Trophoblast cell (in vitro differentiated cells and primary cell): ENCODE data around the gene AEBP1.

Experiments used
- DNase-seq, 2 donors: peaks; one replicate each; pipeline ENCODE4 v3.0.0-alpha.2; 2016
- H2AFZ ChIP-seq: 2 replicates; pipeline ENCODE4 v1.6.1; 2013; ENCODE audit warnings: low read length, moderate library complexity, mild to moderate bottlenecking; ENCODE audit not compliant: insufficient read depth, poor library complexity
- H2AK5ac ChIP-seq: 2 replicates; pipeline ENCODE4 v1.6.1; 2013; ENCODE audit warnings: mild to moderate bottlenecking, low read length
- H2BK120ac ChIP-seq: 2 replicates; pipeline ENCODE4 v1.6.1; 2013; ENCODE audit warnings: low read length, mild to moderate bottlenecking, moderate library complexity; ENCODE audit not compliant: insufficient read depth, poor library complexity
- H2BK12ac ChIP-seq: 2 replicates; pipeline ENCODE4 v1.6.1; 2013; ENCODE audit warnings: mild to moderate bottlenecking, low read length, moderate library complexity
- H2BK5ac ChIP-seq: 2 replicates; pipeline ENCODE4 v1.6.1; 2013; ENCODE audit warnings: low read length, low read depth, moderate library complexity, mild to moderate bottlenecking; ENCODE audit not compliant: poor library complexity
- H3K14ac ChIP-seq: 2 replicates; pipeline ENCODE4 v1.6.1; 2013; ENCODE audit warnings: mild to moderate bottlenecking, low read length
- H3K18ac ChIP-seq: 2 replicates; pipeline ENCODE4 v1.6.1; 2013; ENCODE audit warnings: mild to moderate bottlenecking, low read length
- H3K23ac ChIP-seq: 2 replicates; pipeline ENCODE4 v1.6.1; 2013; ENCODE audit warnings: low read length
- H3K27ac ChIP-seq: 2 replicates; pipeline ENCODE4 v1.5.1; 2013; ENCODE audit warnings: low read depth, mild to moderate bottlenecking, inconsistent platforms, low read length, moderate library complexity
- H3K27me3 ChIP-seq: 2 replicates; pipeline ENCODE4 v1.6.1; 2013; ENCODE audit warnings: inconsistent platforms, mild to moderate bottlenecking, low read length, moderate library complexity; ENCODE audit not compliant: insufficient read depth
- H3K36me3 ChIP-seq, 2 experiments: 1 replicate in 1 of 2; 2 replicates in 1 of 2; pipeline ENCODE4 v1.6.1; 2013; ENCODE audit warnings: low read length in 2 of 2, mild to moderate bottlenecking in 2 of 2, moderate library complexity in 1 of 2; ENCODE audit not compliant: insufficient read depth in 2 of 2, control insufficient read depth in 1 of 2
- H3K4ac ChIP-seq: 2 replicates; pipeline ENCODE4 v1.6.1; 2013; ENCODE audit warnings: low read depth, mild to moderate bottlenecking, low read length, moderate library complexity
- H3K4me1 ChIP-seq, 2 experiments: 1 replicate in 1 of 2; 2 replicates in 1 of 2; pipeline ENCODE4 v1.6.1; 2013; ENCODE audit warnings: low read length in 2 of 2, mild to moderate bottlenecking in 2 of 2, moderate library complexity in 1 of 2; ENCODE audit not compliant: insufficient read depth in 2 of 2, control insufficient read depth in 1 of 2
- H3K4me2 ChIP-seq: 2 replicates; pipeline ENCODE4 v1.6.1; 2013; ENCODE audit warnings: inconsistent platforms, mild to moderate bottlenecking, low read length, moderate library complexity
- H3K4me3 ChIP-seq: 2 replicates; pipeline ENCODE4 v1.5.1; 2013; ENCODE audit warnings: mild to moderate bottlenecking, low read depth, low read length, inconsistent platforms
- H3K79me1 ChIP-seq: one replicate; pipeline ENCODE4 v1.6.1; 2013; ENCODE audit warnings: low read length
- H3K79me2 ChIP-seq: 2 replicates; pipeline ENCODE4 v1.6.1; 2013; ENCODE audit warnings: low read length, mild to moderate bottlenecking; ENCODE audit not compliant: control insufficient read depth, insufficient read depth, poor library complexity
- H3K9ac ChIP-seq: 2 replicates; pipeline ENCODE4 v1.6.1; 2013; ENCODE audit warnings: mild to moderate bottlenecking, low read length
- H3K9me3 ChIP-seq: 2 replicates; pipeline ENCODE4 v1.6.1; 2013; ENCODE audit warnings: low read depth, mild to moderate bottlenecking, control low read depth, inconsistent platforms, low read length; ENCODE audit not compliant: insufficient read depth
- H4K12ac ChIP-seq: 2 replicates; pipeline ENCODE4 v1.6.1; 2013; ENCODE audit warnings: low read depth, mild to moderate bottlenecking, low read length, moderate library complexity
- H4K8ac ChIP-seq: 2 replicates; pipeline ENCODE4 v1.6.1; 2013; ENCODE audit warnings: low read depth, mild to moderate bottlenecking, low read length, moderate library complexity
- H4K91ac ChIP-seq: one replicate; pipeline ENCODE4 v1.6.1; 2013; ENCODE audit warnings: low read depth, mild to moderate bottlenecking, low read length, moderate library complexity
- WGBS: extraction: QIAGEN DNeasy Blood & Tissue Kit; methylation state at CpG from one replicate; pipeline ENCODE4 v1.1.7; 2013; ENCODE audit warnings: missing lambda C conversion rate; ENCODE audit not compliant: insufficient read length, insufficient coverage; ENCODE audit errors: extremely low coverage; 5-methylcytosine and 5-hydroxymethylcytosine counted together

AEBP1 gene

DNA sequence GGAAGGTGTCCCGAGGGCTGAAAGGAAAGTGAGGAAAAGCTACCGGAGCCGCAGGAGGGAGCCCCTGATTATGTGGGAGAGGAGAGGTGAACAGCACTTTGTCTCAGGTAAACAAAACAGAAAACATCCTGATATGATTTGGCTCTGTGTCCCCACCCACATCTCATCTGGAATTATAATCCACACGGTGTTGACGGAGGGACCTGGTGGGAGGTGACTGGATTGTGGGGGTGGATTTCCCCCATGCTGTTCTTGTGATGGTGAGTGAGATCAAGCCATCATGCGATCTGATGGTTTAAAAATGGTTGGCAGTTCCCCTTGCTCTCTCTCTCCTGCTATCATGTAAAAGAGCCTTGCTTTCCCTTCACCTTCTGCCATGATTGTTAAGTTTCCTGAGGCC lies 16.2 kb downstream of the AEBP1 start:
- no CpG with 5 or more reads among the region's 6 CpGs for WGBS
- no peak overlapping the region for H2BK120ac ChIP-seq
- no peaks in the 10 kb centered on the region for H3K9me3 ChIP-seq

DNA sequence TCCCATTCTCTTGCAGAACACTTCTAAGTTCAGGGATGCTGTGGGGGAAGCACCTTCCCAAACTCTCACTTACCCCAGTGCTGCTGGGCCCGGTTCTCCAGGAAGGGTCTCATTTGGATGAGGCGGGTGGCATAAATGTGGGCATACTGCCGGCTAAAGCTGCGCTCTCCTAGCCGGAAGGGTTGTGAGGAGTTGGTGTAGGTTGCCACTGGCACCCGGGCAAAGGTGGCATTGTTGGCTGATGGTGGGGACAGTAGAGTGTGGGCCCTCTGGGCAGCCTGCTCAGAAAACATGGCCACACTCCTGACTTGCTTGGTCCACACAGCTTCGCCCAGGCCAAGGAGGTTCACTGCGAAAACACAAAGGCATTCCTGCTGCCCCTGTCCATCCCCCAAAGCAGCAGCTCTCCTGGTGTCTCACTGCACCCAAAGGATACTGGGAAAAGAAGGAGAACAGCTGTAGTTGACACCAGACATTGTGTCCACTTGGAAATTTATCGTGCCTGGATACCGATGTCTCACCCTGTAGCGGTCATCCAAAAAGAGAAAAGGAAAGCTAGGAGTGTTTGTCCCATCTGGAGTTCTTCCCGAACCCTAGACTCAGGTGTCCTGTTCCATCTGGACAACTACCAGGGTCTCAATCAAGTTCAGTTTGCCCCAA lies 17.7 kb downstream of the AEBP1 start:
- WGBS = no CpG with 5 or more reads among the region's 12 CpGs
- Histone ChIP-seq H3K9me3 (no peaks in the 10 kb centered on the region), H3K79me1 (peaks cover 6% of the 10 kb centered on the region), H3K4ac (no peak overlapping the region), H3K18ac (no peak overlapping the region), H3K14ac (no peak overlapping the region), H3K27me3 (no peaks in the 10 kb centered on the region), H2BK120ac (no peak overlapping the region), H3K27ac (no peak overlapping the region), H2AK5ac (no peak overlapping the region), H2AFZ (no peak overlapping the region), H3K36me3 (peaks cover 31 to 36% of the 10 kb centered on the region in 2 experiments), H3K79me2 (no peaks in the 10 kb centered on the region), H3K9ac (no peak overlapping the region), H2BK12ac (no peak overlapping the region), H3K4me1 (peaks cover 0 to 2% of the 10 kb centered on the region in 2 experiments), H2BK5ac (no peak overlapping the region), H4K12ac (no peak overlapping the region), H3K4me2 (no peak overlapping the region), H3K4me3 (no peak overlapping the region), H4K8ac (no peak overlapping the region), H4K91ac (no peak overlapping the region), H3K23ac (no peak overlapping the region)
- no peak for DNase-seq

More for the DNA sequence above, 16.2 kb downstream of the AEBP1 start:
- H2BK12ac ChIP-seq = no peak overlapping the region
- no peak overlapping the region for H3K18ac ChIP-seq
- H4K8ac ChIP-seq = no peak overlapping the region
- H2AK5ac ChIP-seq = no peak overlapping the region
- H4K91ac ChIP-seq = no peak overlapping the region
- no peak overlapping the region for H4K12ac ChIP-seq
- no peak overlapping the region for H3K9ac ChIP-seq
- no peak overlapping the region for H2BK5ac ChIP-seq
- no peak overlapping the region for H3K27ac ChIP-seq
- H3K79me1 ChIP-seq = peaks cover 6% of the 10 kb centered on the region
- no peak overlapping the region for H3K14ac ChIP-seq
- H3K4me1 ChIP-seq = peaks cover 0 to 2% of the 10 kb centered on the region in 2 experiments
- H3K36me3 ChIP-seq = peaks cover 45 to 48% of the 10 kb centered on the region in 2 experiments
- H2AFZ ChIP-seq = no peak overlapping the region
- no peak overlapping the region for H3K4me3 ChIP-seq
- no peak for DNase-seq
- no peak overlapping the region for H3K4ac ChIP-seq
- no peaks in the 10 kb centered on the region for H3K79me2 ChIP-seq
- no peaks in the 10 kb centered on the region for H3K27me3 ChIP-seq
- no peak overlapping the region for H3K23ac ChIP-seq
- no peak overlapping the region for H3K4me2 ChIP-seq

DNA sequence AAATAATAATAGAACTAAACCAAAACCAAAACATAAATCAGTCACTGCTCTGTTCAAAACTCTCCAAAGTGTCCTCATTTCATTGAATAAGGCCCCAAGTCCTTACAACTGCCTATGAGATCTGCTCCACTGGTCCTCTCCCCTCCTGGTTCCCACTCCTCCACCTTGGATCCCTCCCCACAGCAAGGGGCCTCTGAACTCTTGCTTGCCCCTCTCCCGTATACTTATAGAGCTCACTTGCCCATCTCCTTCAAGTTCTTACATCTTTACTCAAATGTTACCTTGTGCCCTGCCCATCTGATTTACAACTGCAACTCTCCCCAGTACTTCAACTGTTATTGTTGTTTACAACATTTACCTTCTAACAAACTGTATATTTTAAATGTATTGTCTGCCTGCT lies 18.4 kb downstream of the AEBP1 start:
- Histone ChIP-seq H4K91ac (no peak overlapping the region), H3K4ac (peak overlapping the region; percentile 17), H3K79me2 (no peaks in the 10 kb centered on the region), H3K18ac (no peak overlapping the region), H2AFZ (no peak overlapping the region), H3K4me2 (peak overlapping the region; percentile 83), H3K14ac (no peak overlapping the region), H2AK5ac (no peak overlapping the region), H3K79me1 (peaks cover 6% of the 10 kb centered on the region), H3K9me3 (no peaks in the 10 kb centered on the region), H3K9ac (no peak overlapping the region), H3K36me3 (peaks cover 24 to 29% of the 10 kb centered on the region in 2 experiments), H3K27me3 (no peaks in the 10 kb centered on the region), H2BK120ac (no peak overlapping the region), H3K23ac (no peak overlapping the region), H3K4me3 (no peak overlapping the region), H4K8ac (no peak overlapping the region), H2BK5ac (no peak overlapping the region), H2BK12ac (no peak overlapping the region), H4K12ac (no peak overlapping the region), H3K4me1 (peaks cover 0 to 2% of the 10 kb centered on the region in 2 experiments), H3K27ac (no peak overlapping the region)
- DNase-seq = no peak
- WGBS = no CpG with 5 or more reads among the region's 1 CpG

DNA sequence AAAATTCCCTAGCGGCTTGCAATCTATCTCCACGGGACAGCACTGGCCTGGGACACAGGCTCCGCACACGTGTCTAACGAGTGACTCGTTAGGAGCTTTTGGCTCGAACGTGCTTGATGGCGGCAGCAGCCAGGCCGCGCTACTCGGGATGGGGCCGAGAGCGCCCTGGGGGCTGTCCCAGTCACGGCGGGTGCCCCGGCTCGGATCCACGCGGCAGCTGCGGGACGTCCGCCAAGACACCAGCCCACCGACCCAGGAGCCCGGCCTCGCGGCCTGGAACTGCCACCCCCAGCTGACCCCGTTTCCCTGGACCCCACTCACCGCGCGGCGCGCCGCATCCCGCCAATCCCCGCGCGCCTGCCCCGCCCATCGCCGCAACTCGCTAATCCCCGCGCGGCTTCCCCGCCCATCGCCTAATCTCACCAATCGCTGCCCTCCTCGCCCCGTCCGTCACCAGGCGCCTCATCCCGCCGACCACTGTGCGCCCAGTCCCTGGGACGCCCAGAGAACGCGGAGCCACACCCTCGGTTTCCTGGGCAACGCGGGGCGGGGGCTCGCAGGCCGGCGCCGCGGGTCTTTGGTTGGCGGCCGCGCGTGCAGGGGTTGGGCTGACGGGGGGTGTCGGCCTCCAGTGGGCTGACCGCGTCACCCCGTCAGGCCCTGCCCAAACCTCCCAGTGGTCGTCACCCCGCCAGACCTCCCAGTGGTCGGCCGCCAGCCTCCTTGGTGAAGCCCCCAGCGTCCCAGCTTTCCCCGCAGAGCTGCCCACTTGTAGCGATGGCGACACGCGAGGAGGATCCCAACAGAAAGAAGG lies 19.3 kb downstream of the AEBP1 start, which contains the start of gene POLD2:
POLD2 (minus strand) TSS at position 359 of the 814 bp plus-strand sequence. CDS start 1,495 bp downstream, outside the sequence.
- peaks cover 4% of the 10 kb centered on the region for H3K9me3 ChIP-seq
- H3K4me3 ChIP-seq = peak within 1 kb of the TSS; percentile 98
- no CpG with 5 or more reads among the region's 86 CpGs for WGBS
- peaks cover 17 to 23% of the 10 kb centered on the region in 2 experiments for H3K36me3 ChIP-seq
- peak within 1 kb of the TSS; percentile 84 for H3K14ac ChIP-seq
- DNase-seq = peak; percentile 94 to 97
- H3K79me2 ChIP-seq = no peaks in the 10 kb centered on the region
- peak within 1 kb of the TSS; percentile 57 for H2BK120ac ChIP-seq
- peak within 1 kb of the TSS; percentile 73 for H4K91ac ChIP-seq
- peak within 1 kb of the TSS; percentile 43 for H4K12ac ChIP-seq
- no peaks in the 10 kb centered on the region for H3K27me3 ChIP-seq
- peak within 1 kb of the TSS; percentile 83 for H3K4me2 ChIP-seq
- peak within 1 kb of the TSS; percentile 28 for H2AK5ac ChIP-seq
- H3K18ac ChIP-seq = peak within 1 kb of the TSS; percentile 88
- H3K79me1 ChIP-seq = peaks cover 6% of the 10 kb centered on the region
- H2BK12ac ChIP-seq = no peak within 1 kb of the TSS
- H4K8ac ChIP-seq = peak within 1 kb of the TSS; percentile 67
- peak within 1 kb of the TSS; percentile 72 for H2AFZ ChIP-seq
- no peak within 1 kb of the TSS for H3K23ac ChIP-seq
- no peak within 1 kb of the TSS for H3K27ac ChIP-seq
- peak within 1 kb of the TSS; percentile 97 for H3K9ac ChIP-seq
- H3K4ac ChIP-seq = peak within 1 kb of the TSS; percentile 17
- H2BK5ac ChIP-seq = peak within 1 kb of the TSS; percentile 52
- H3K4me1 ChIP-seq = peaks cover 0 to 2% of the 10 kb centered on the region in 2 experiments
